Left renal pelvis (tissue), 4 donors: ENCODE data around the gene RNF167. TPM values are rescaled to one million over a fixed set of nuclear protein-coding genes. Genes with fewer than 3 reads are reported as not detected.

Experiments
- DNase-seq, 4 donors: peaks; one replicate each; pipeline ENCODE4 v3.0.0-alpha.2; 2013; ENCODE audit warnings: low read depth in 4 of 4, low spot score in 3 of 4
- polyA plus RNA-seq, 4 donors: library from polyadenylated mRNA; unstranded; fragments of 120-200 nt; gene quantifications; one replicate each; pipeline ENCODE4 v1.2.1, GENCODE V29; 2013; ENCODE audit not compliant: insufficient read length in 4 of 4

Gene RNF167
- polyA plus RNA-seq, 4 donors = 106 to 135 (median 129) TPM

DNA sequence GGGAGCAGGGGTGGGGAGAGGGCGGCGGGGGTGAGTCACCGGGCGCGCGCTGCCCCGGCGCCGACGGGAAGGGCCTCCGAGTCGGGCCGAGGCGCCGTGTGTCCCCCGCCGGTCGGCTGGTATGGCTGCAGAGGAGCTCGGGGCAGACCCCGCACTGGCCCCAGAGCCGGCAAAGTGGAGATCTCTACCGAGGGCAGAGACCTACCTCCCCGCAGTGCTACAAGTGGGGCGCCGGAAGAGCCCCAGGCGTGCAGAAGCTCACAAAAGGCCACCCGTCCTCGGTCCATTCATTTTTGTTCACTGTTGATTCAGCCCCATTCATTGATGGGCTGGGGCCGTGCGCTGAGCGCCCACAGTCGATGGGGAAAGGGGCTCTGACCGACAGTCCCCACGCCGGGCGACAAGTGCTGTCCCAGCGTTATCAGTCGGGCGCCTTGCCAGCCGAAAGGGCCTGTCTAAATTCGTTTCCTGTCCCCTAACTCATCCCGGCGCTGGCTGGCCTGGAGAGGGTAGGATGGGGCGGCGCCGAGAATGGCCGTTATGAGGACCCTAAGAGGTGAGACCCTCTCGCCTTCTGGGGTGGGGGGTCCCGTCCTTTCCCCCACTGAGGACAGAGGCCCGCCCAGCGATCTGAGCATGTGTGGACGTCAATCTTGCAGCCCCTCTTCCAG, 10.1 kb downstream of the RNF167 start:
- no peak for DNase-seq

DNA sequence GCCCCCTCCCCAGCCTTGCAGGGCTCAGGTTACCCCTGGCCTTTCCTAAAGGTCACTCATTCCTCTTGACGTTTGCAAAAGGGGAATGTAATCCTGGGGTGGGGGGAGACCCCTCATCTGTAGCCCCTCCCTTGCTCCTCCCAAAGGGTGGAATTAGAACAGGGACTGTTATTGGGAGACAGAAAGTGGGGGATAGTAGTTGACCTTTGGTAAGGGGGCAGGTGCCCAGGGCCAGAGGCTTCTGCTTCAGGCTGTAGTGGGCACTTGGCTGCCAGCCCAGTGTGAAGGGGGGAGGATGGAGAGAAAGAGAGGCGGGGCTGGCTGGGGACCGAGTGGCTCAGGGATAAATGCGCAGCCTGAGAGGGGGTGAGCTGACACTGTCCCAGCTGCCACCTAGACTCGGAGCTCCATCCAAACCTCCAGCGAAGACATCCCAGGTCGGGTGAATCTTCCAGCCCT, 10.7 kb downstream of the RNF167 start, which contains the start of gene ENO3:
ENO3 (plus strand) TSS at position 374 of the 459 bp plus-strand sequence. CDS start 711 bp downstream, outside the sequence.
- DNase-seq = no peak

DNA sequence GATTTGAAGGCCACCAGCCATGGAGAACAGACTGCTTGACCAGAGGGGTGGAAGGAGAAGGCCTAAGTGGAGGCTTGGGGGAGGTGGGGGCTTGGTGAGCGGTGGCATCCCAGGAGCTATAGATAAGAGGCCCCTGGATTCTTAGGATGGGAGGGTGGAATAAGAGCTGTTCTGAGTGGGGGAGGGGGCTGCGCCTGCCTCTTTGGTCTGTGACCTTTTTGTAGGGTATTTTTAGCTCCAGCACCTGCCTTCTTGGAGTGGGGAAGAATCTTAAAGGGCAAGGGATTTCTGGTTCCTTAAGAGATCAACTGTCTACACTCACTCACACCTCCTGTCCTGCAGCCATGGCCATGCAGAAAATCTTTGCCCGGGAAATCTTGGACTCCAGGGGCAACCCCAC, 11.4 kb downstream of the RNF167 start:
- no peak for DNase-seq

GRCh38 chr17:4953451-4953961, 13.4 kb downstream of the RNF167 start:
- DNase-seq = no peak

GRCh38 chr17:4955091-4955490, 15.0 kb downstream of the RNF167 start:
- no peak for DNase-seq

- no peak for DNase-seq
Observed at GRCh38 chr17:4956493-4957061, 16.5 kb downstream of the RNF167 start.

DNA sequence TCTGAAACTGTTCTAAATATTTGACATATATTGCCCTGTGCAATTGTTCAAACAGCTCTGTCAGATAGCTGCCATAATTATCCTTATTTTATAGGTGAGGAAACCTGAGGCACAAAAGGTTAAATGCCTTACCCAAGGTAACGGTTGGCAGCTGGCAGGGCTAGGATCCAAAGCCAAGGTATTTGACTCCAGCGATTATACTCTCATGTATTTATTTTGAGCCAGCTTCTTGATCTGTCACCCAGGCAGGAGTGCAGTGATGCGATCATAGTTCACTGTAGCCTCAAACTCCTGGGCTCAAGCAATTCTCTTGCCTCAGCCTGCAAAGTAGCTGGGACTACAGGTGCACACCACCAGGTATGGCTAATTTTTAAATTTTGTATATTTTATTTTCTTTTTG, 18.0 kb downstream of the RNF167 start:
- no peak for DNase-seq

GRCh38 chr17:4959261-4959965, 19.3 kb downstream of the RNF167 start:
- no peak for DNase-seq

GRCh38 chr17:4960279-4960922, 20.3 kb downstream of the RNF167 start:
- DNase-seq = no peak

GRCh38 chr17:4965311-4965986, 25.4 kb downstream of the RNF167 start:
- DNase-seq = no peak

GRCh38 chr17:4966844-4967538, 26.9 kb downstream of the RNF167 start:
- DNase-seq = peak; percentile 98 to 99 (median 98)

DNA sequence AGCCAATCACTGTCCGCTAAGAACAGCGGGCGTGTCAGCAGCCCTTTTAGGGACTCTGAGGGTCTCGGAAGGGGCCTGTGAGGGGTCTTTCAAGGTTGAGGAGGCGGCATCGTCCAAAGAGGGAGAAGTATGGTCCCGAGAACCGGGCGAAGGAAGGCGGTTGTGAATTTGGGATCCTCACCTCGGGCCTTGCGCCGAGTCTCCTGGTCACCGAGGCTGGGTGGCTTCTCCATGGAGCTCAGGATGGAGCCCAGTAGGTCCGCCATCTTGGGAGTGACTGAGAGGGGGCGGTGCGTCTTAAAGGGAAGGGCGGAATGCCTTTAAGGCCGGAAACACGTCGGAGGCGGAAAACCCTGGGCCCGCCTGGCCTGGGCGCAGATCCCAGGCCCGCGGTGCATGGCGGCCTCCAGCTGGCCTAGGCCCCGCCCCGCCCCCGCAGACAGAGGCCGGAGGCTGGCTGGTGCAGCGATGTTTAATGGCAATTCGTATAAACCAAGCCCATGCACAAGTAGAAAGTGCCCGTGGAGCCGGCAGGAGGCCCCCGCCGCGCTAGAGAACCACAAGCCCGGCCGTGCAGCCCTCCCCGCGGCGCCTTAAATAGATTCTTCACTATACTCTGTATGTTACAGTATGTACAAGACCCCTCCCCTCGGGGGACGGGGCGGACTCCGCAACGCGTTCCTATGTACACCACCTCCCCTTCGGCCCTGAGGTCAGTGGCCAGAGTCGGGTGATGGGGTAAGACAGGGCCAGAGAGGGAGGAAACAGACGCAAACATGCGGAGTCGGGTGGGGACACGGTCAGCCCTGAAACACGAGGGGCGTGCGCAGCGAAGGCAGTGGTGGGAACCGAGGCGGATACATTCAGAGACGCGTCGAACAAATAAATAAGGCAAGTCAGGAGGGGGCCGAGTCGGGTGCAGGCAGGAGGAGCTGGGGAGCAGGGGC, 27.7 kb downstream of the RNF167 start, which contains the start of gene SPAG7:
SPAG7 (minus strand) TSS at position 279 of the 947 bp plus-strand sequence; CDS start at position 266, 13 bp downstream.
- peak; percentile 96 to 99 (median 98) for DNase-seq

DNA sequence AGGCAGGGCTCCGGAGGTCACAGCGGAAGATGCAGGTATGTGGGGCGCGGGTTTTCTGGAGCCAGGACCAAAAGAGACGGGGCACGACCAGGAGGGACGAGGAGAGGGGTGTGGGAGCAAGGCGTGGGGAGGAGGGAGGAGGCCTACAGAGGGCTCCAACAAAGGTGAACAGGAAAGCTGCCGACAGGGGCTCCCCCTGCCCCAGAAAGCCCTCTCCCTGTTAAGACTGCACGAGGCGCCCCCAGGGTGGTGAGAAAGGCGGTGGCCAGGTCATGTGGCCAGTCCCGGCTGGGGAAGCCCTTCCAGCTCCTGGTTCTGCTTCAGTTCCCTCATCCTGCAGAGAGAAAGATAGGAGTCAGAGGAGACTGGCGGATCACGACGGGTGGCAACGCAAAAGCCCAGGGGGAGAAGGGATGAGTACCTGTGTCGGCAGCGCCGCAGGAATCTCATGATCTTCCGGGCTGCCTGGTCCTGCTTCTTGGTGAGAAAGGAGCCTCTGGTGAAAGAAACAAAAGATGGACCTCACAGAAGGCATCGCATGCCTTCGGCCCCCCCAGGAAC, 28.5 kb downstream of the RNF167 start:
- no peak for DNase-seq

DNA sequence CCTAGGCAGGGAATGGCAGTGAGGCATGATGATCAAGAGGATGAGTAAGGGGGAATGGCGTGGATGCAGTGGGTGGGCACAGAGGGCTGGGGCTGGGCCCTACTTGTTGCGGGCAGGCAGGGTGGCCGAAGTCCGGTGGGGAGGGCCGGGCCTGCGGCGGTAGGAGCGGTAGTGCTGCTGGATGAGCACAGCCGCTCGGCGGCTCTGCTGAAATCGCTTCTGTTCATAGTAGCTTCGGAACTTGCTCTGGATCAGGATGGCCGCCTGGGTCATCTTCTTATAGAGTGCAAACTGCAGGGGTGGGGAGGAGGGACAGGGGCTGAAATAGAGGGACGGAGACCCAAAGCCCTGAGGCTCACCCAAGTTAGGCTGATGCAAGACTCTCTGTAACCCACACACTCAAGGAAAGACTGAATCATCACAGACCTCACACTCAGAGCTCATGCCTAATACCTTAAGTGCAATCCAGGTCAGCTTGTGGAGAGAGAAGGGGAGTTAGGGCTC, 29.0 kb downstream of the RNF167 start:
- no peak for DNase-seq

- no peak for DNase-seq
Observed at GRCh38 chr17:4969551-4970173, 29.6 kb downstream of the RNF167 start.

GRCh38 chr17:4970273-4970672, 30.2 kb downstream of the RNF167 start:
- DNase-seq = no peak

DNA sequence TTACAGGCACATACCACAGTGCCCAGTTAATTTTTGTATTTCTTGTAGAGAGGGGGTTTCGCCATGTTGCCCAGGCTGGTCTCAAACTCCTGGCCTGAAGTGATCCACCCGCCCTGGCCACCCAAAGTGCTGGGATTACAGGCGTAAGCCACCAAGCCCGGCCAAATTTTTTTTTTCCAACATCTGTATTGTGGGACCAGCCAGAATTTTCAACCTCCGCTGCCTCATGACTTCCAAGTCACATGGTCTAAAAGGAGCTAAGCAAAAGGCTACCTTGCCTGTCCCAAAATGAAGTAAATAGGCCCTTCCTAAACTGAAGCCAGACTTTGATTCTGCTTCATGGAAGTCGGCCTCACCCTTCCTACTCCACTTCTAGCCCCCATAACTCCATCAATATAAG, 31.8 kb downstream of the RNF167 start:
- no peak for DNase-seq

- DNase-seq = no peak
Observed at GRCh38 chr17:4972322-4972721, 32.3 kb downstream of the RNF167 start.
